Peyer's patch (tissue), 4 donors: ENCODE measurements around the gene NKIRAS1. TPM values are rescaled to one million over a fixed set of nuclear protein-coding genes. Genes with fewer than 3 reads are reported as not detected.

ENCODE experiments used
- DNase-seq, 3 donors: peaks; one replicate each; pipeline ENCODE4 v3.0.0-alpha.2; 2017 to 2019
- H3K27ac ChIP-seq, 4 donors: fragments of 200-600 bp; sonication (generic); one replicate each; pipeline ENCODE4 v1.5.1; 2016 to 2019
- H3K27me3 ChIP-seq, 2 donors: fragments of 200-600 bp; sonication (generic); one replicate each; pipeline ENCODE4 v1.5.1; 2019
- H3K36me3 ChIP-seq, 3 donors: fragments of 200-600 bp; sonication (generic); one replicate each; pipeline ENCODE4 v1.5.1; 2016 to 2019
- H3K4me1 ChIP-seq, 4 donors: fragments of 200-600 bp; sonication (generic); one replicate each; pipeline ENCODE4 v1.5.1; 2016 to 2019
- H3K4me3 ChIP-seq, 4 donors: fragments of 200-600 bp; sonication (generic); 1 replicate in 3 of 4; 2 replicates in 1 of 4; pipeline ENCODE4 v1.5.1; 2016 to 2019; ENCODE audit warnings: mild to moderate bottlenecking in 1 of 4
- H3K9me3 ChIP-seq, 4 donors: fragments of 200-600 bp; sonication (generic); one replicate each; pipeline ENCODE4 v1.5.1; 2016 to 2019; ENCODE audit warnings: mild to moderate bottlenecking in 1 of 4
- CTCF ChIP-seq, 6 experiments: fragments of 450-650 bp in 4 of 6; fragments of 200-600 bp in 2 of 6; sonication (generic) in 1 of 6; IDR thresholded peaks; one replicate each; pipeline ENCODE4 v1.5.1; 2017 to 2019; ENCODE audit warnings: antibody characterized with exemption in 6 of 6, mild to moderate bottlenecking in 3 of 6, moderate library complexity in 1 of 6
- POLR2A ChIP-seq, 2 donors: fragments of 450-650 bp; IDR thresholded peaks; one replicate each; pipeline ENCODE4 v1.5.1; 2017; ENCODE audit warnings: antibody characterized with exemption in 2 of 2, mild to moderate bottlenecking in 2 of 2, moderate library complexity in 2 of 2
- total RNA-seq, 4 donors: library from RNA; depleted of rRNA; stranded (reverse); fragments of >200 nt; gene quantifications; one replicate each; pipeline ENCODE4 v1.1.0, GENCODE V29; 2016

The NKIRAS1 gene
- total RNA-seq, 4 donors from 2014 or later: 4.2 to 11.6 (median 7.7) TPM

DNA sequence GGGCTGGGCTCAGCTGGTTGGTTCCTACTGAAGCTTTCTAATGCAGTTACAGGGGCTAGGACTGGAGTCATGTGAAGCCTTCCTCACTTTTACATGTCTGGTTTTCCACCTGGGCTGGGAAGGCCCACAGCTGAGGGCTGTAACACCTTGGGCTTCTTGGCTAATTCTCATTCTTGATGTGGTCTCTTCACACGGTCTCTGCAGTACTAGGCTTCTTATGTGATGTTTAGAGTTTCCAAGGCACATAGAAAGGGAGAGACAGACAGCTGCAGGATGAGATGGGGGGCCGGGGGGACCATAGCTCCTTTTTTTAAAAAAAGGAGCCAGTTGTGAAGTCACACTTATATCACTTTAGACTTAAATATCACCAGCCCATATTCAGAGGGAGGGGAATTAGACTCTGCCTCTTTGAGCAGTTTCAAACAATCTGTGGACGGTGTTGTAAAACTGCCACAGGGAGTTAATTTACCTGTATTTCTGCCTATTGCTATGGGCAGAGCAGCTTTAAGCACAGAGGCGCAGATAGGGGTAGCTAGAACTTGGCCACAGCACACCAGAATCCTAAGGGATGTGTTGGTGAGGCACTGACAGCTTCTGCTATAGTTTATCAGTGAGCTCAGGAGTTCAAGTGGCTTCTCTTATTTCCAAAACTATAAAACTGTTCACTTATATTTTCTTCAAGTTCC, 46.7 kb downstream of the NKIRAS1 start:
- DNase-seq: no peak

DNA sequence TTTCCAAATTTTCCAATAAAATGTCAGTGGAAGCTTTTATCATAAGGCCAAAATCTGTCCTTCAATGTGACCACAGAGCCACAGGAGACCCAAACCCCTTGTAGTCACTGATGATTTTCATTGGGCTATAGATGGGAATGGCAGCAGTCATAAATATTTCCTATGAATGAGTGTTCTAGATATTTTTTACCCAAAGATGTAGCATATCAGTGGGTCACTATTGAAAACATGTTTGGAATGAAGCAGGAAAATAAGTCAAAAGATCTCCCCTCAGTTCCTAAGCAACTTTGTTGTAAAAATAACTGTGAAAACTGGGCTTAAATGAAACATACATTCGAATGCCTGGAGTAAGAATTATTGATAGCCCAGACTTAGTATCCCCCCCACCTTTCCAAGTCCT, 49.0 kb downstream of the NKIRAS1 start:
- TF ChIP-seq POLR2A (IDR thresholded peaks at IDR 0.05): no peak
- no peak for TF ChIP-seq CTCF (IDR thresholded peaks at IDR 0.05)
- no peak overlapping the region for H3K27ac ChIP-seq
- no peak overlapping the region for H3K4me3 ChIP-seq
- no peaks in the 10 kb centered on the region for H3K27me3 ChIP-seq
- peaks cover 0 to 20% (median 3%) of the 10 kb centered on the region in 4 donors for H3K4me1 ChIP-seq
- H3K36me3 ChIP-seq: no peaks in the 10 kb centered on the region
- H3K9me3 ChIP-seq: no peaks in the 10 kb centered on the region
- no peak for DNase-seq

More for the DNA sequence above, 46.7 kb downstream of the NKIRAS1 start:
- Histone ChIP-seq H3K4me3 (no peak overlapping the region), H3K9me3 (no peaks in the 10 kb centered on the region), H3K36me3 (no peaks in the 10 kb centered on the region), H3K27me3 (no peaks in the 10 kb centered on the region), H3K27ac (no peak overlapping the region), H3K4me1 (peaks cover 0 to 18% (median 3%) of the 10 kb centered on the region in 4 donors)
- TF ChIP-seq CTCF (IDR thresholded peaks at IDR 0.05) (no peak), POLR2A (IDR thresholded peaks at IDR 0.05) (no peak)

- no peak overlapping the region for H3K4me3 ChIP-seq
- no peak for DNase-seq
- TF ChIP-seq CTCF (IDR thresholded peaks at IDR 0.05): no peak
- H3K4me1 ChIP-seq: peaks cover 0 to 20% (median 3%) of the 10 kb centered on the region in 4 donors
- no peaks in the 10 kb centered on the region for H3K27me3 ChIP-seq
- H3K27ac ChIP-seq: no peak overlapping the region
- no peaks in the 10 kb centered on the region for H3K9me3 ChIP-seq
- H3K36me3 ChIP-seq: no peaks in the 10 kb centered on the region
These were observed 49.4 kb downstream of the NKIRAS1 start for GRCh38 chr3:23867400-23867799.

DNA sequence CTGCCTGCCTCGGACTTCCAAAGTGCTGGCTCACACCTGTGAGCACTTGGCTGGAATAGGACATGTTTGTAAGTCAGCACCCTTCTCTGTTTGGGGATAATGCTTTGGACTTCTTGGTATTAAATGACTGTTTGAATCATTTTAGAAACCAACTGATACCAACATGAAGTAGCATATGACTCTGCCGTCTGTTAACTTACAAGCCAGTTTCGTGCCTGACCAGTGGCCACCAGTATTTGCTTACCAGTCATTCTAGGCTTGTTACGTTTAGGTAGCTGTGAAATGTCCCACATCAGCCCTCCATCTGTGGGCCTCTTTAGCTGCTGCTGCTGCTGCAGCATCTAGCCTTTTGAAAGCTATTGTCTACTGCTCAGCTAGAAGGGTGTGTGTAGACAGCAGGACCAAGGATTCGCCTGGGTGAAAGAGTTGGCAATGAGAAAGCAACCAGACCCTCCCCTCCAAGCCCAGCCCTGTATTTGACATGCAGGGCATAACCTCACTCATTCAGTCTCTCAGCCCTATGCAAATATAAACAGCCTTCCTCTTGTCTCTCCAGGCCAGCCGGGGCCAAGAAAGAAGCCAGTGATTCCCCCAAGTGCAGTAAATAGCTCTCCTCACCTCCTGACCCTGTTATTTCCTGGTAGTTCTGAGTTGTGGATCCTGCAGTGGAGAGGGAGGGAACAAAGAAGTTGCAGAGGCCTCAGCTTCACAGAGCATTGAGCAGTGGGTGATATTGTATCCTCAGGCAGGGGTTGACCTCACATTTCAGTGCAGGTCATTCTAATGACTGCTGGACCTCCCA, 51.0 kb downstream of the NKIRAS1 start:
- no peaks in the 10 kb centered on the region for H3K9me3 ChIP-seq
- no peaks in the 10 kb centered on the region for H3K36me3 ChIP-seq
- no peak for DNase-seq
- peak overlapping the region in 1 of 4 donors; percentile 19 for H3K27ac ChIP-seq
- peaks cover 0 to 20% (median 3%) of the 10 kb centered on the region in 4 donors for H3K4me1 ChIP-seq
- no peak overlapping the region for H3K4me3 ChIP-seq
- H3K27me3 ChIP-seq: no peaks in the 10 kb centered on the region
- TF ChIP-seq POLR2A (IDR thresholded peaks at IDR 0.05) (no peak), CTCF (IDR thresholded peaks at IDR 0.05) (no peak)

- no peak for DNase-seq
These were observed 51.9 kb downstream of the NKIRAS1 start for GRCh38 chr3:23864931-23865330.

More at GRCh38 chr3:23864931-23865330, 51.9 kb downstream of the NKIRAS1 start:
- Histone ChIP-seq H3K27ac (no peak overlapping the region), H3K36me3 (no peaks in the 10 kb centered on the region), H3K9me3 (no peaks in the 10 kb centered on the region), H3K4me3 (no peak overlapping the region), H3K4me1 (peaks cover 0 to 16% (median 3%) of the 10 kb centered on the region in 4 donors), H3K27me3 (no peaks in the 10 kb centered on the region)
- TF ChIP-seq POLR2A (IDR thresholded peaks at IDR 0.05) (no peak), CTCF (IDR thresholded peaks at IDR 0.05) (no peak)
